Measurements from ENCODE around the gene MAD1L1.

Gene MAD1L1

DNA sequence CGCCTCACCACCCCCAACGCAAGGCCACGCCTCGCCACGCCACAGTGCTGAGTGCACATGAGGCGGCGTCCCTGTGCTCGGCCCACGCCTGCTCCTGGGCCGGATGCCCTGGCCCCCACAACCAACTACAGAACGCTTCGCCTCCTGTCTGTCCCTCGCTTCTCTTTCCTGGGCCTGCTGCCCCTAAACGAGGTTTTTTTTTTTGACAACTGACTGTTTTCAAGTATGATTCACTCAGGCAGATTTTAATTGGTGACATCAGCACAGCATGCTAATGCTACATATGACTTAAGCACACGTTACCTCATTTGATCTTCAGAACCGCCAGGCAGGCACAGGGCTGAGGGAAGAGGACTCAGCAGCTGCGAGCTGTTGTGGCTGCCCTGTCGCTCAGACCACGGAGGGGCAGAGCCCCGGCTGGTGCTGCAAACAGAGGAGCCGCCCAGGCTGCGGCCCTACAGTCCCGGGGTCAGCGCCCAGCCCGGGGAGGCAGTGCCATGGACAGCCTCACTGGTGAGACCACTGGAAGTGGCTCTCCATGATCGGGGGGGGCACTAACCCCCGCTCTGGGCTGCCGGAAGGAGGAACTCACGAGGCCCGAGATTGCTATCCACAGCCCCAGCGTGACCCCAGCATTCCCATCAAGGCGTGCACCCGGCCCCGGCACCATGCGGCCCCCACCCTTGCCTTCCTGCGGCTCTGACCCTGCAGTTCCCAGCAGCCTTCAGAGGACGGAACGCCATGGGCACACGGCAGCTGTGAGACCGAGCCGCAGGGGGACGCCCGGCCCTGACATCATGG, 212.8 kb downstream of the MAD1L1 start:
- H3K4me3 ChIP-seq (ENCODE audit: low read depth, low read length): no peak overlapping the region
- TF ChIP-seq, protein P1, sequence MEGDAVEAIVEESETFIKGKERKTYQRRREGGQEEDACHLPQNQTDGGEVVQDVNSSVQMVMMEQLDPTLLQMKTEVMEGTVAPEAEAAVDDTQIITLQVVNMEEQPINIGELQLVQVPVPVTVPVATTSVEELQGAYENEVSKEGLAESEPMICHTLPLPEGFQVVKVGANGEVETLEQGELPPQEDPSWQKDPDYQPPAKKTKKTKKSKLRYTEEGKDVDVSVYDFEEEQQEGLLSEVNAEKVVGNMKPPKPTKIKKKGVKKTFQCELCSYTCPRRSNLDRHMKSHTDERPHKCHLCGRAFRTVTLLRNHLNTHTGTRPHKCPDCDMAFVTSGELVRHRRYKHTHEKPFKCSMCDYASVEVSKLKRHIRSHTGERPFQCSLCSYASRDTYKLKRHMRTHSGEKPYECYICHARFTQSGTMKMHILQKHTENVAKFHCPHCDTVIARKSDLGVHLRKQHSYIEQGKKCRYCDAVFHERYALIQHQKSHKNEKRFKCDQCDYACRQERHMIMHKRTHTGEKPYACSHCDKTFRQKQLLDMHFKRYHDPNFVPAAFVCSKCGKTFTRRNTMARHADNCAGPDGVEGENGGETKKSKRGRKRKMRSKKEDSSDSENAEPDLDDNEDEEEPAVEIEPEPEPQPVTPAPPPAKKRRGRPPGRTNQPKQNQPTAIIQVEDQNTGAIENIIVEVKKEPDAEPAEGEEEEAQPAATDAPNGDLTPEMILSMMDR (IDR thresholded peaks at IDR 0.05; ENCODE audit: borderline replicate concordance, insufficient read depth, low read depth, low read length): no peak

DNA sequence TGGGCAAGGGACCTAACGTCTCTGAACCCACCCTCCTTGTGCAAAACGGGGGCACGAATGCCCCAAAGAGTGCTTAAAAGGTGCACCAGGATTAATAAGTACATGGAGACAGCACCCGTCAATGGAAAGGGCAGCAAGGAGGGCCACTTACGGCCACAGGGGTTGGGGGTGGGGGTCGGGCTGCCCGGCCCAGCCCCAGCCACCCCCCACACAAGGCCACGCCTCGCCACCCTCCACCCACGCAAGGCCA, 213.4 kb downstream of the MAD1L1 start:
- TF ChIP-seq, protein P1 (IDR thresholded peaks at IDR 0.05; ENCODE audit: borderline replicate concordance, insufficient read depth, low read depth, low read length): no peak
- no peak overlapping the region for H3K4me3 ChIP-seq (ENCODE audit: low read depth, low read length)

DNA sequence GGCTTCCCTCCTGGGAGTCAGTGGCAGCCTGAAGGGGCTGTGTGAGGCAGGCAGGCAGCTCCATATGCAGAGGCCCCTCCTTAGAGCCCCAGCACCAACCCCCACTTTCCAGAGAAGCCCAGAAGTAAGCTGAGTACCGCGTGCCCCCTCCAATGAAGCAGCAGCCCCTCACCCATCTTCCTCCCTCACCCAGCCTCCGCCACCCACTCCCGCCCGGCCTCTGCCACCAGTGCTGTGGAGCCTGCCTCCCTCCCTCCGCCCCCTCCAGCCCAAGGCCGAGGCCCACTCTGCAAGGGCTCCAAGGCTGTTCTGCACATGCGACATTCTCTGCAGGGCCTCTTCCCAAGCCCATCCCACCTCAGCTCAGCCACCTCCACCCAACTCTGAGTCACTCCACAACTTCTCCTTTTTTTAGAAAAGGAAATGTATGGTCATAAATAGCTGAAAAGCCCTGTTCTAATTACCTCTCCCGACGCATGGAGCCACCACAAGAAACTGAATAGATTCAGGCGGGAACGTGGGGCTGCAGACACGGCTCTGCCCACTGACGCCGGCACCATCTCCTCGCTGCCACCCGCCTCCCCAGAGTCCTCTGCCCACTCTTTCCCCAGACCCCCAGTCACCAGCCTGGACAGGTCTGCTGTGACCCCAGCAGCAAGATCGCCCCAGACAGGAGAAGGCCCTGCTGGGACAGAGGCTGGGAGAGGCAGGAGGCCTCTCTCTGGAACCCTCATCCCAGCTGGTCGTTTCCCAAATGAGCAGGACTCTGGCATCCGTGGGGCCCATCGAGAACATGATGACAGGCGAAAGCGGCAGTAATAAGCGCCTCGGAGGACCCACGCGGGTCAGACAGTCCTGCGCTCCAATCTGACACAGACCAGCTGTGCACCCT, 213.9 kb downstream of the MAD1L1 start:
- no peak overlapping the region for H3K4me3 ChIP-seq (ENCODE audit: low read depth, low read length)
- TF ChIP-seq, protein P1 (IDR thresholded peaks at IDR 0.05; ENCODE audit: borderline replicate concordance, insufficient read depth, low read depth, low read length): no peak

DNA sequence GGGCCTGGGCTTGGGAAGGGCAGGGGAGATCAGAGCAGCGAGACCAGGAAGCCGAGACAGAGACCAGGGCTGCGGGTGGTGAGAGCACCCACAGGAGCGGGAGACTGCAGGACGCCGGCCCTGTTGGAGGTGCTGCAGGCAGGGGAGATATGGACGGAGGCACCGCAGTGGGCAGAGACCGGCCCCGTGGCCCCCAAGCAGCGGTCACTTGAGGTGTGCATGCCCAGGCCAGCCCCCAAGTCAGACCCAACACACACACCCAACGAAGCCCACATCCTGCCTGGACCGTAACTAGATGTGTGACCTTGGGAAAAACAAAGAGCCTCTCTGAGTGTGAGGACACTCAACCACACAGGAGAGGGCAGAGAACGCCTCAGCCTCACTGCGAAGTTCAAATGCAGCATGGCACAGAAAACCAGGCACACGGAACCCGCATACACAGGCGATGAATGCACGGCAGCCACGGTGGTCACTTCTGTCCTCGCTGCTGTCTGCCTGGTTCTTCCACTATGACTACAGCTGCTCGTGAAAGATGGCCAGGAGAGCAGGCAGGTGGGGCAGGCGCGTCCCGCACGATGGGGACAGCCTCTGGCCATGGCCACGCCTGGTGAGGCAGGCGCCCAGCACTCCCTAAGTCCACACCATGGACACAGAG, 214.7 kb downstream of the MAD1L1 start:
- no peak overlapping the region for H3K4me3 ChIP-seq (ENCODE audit: low read depth, low read length)
- TF ChIP-seq, protein P1 (IDR thresholded peaks at IDR 0.05; ENCODE audit: borderline replicate concordance, insufficient read depth, low read depth, low read length): no peak

DNA sequence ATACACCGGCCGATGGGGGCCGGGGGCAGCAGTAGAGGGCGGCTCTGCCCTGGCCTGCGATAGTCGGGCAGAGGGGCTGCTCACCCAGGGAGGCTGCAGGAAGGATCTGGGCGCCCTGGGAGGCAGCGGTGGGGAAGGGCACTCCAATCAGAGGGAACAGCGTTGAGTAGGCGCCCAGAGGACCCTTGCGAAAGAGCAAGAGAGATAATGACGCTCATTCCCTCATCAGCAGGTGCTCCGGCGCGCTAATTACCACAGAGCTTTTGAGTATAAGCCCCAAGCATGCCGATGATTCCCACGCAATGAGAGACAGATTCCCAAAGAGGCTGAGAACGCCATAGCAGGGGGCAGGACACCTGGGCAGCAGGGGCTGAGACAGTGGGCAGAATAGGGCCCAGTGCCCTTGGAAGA, 215.3 kb downstream of the MAD1L1 start:
- TF ChIP-seq, protein P1 (IDR thresholded peaks at IDR 0.05; ENCODE audit: borderline replicate concordance, insufficient read depth, low read depth, low read length): no peak
- H3K4me3 ChIP-seq (ENCODE audit: low read depth, low read length): no peak overlapping the region

DNA sequence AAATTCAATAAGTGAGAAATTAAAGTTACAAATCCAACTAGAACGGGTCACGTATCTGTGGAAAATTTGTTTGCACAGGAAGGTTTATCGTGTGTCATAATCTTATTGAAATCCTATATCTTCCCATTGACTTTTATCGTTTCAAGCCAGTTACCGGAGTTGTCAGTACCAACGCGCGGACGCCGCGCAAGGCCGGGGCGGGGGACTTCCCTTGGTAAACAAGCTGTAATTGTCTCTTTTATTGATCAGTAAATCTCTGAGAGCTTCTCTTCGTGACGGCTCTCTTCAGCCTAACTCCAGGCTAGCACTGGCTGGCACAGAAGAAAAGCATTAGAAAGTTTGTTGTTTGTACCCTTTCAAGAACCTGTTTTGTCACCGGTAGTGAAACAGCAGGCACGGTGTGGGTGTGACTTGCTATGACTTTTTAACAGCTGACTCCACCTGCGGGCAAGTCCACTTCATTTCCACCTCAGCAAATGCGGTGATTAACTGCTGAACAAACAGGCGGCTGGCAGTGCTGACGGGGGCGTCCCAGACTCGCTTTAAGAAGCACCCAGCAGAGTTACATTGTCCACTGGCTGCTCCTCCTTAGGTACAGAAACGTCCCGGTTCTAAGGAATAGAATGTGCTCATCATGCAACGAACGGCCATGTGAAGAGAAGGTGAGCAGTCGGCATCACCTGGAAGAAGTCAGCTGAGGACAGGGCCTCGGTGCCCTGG, 215.8 kb downstream of the MAD1L1 start:
- TF ChIP-seq, protein P1 (IDR thresholded peaks at IDR 0.05; ENCODE audit: borderline replicate concordance, insufficient read depth, low read depth, low read length): no peak
- H3K4me3 ChIP-seq (ENCODE audit: low read depth, low read length): no peak overlapping the region
